NCI-H774 (cell line): ENCODE data around the gene KCNN4.
"Not testable (repeated sequence)": the region's sequence is repeated elsewhere in the genome, so short reads cannot be mapped to it uniquely, and the experiment has no call there.

Experiments
- DNase-seq: peaks from one replicate; lab custom pipeline; 2025; lab: John Stamatoyannopoulos, UW

The KCNN4 gene

DNA sequence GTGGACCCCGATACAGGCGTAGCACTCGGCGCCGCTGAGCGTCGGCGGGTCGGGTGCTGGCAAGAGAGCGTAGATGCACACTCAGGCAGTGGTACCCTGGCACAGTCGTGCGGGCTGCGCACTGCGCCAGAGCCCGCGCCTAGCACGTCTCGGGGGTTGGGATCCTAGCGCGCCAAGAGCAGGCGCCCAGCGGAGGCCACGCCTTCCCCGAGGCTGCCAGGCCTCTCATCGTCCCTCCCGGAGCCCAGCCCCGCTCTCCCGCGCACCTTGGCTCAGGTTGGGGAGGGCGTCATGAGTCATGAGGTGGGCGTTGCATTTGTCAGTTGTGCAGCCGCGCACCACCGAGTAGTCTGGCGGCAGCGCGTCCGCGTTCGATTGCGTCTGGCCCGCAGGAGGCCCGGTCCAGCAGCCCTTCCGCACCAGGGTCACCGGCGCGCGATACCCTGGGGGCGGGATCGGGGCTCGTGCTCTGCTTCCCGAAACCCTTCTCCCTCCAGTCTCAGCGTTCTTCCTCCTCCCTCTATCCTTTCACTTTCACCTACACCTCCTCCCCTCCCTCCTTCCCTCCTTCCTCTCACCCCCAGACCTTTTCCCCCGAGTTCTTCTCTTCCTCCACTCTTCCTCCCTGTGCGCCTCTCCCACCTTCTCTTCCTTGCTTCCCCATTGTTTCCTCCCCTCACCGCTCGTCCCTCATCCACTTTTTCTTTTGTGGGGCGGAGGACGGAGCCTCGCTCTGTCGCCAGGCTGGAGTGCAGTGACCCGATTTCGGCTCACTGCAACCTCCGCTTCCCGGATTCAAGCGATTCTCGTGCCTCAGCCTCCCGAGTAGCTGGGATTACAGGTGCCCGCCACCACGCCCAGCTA is 18.0 kb upstream of the KCNN4 start:
- DNase-seq: peak; percentile 82

DNA sequence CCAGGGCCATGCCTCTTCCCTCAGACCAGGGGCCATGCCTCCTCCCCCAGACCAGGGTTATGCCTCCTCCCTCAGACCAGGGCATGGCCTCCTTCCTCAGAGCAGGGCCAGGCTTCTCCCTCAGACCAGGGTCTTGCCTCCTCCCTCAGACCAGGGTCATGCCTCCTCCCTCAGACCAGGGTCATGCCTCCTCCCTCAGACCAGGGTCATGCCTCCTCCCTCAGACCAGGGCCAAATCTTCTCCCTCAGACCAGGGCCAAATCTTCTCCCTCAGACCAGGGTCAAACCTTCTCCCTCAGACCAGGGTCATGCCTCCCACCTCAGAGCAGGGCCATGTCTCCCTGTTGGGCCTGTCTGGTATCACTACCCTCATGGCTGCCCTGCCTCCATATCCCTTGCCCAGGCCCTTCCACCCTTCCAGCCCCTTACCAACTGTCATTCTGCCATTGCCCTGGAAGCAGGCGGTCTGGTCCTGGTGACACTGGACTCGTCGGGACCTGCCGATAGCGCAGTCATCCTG is 17.3 kb upstream of the KCNN4 start:
- no peak for DNase-seq

DNA sequence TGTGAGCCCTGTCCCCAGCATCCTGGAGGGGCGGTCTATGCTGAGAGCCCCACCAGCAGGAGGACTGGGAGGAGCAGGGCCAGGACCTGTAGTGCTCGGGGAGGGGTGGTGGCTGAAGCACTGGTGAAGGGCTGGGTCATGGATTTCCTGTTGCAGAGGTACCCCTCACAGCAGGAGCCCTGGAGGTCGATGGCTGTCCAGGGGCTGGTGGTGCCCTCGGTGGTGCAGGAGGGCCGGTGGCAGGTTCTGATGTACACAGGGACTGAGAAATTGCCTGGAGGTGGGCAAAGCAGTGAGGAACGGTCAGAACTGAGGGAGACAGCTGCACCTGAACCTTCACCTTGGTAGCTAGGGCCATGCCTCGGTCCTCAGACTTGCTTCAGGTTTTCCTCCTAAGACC is 16.8 kb upstream of the KCNN4 start:
- DNase-seq: no peak

DNA sequence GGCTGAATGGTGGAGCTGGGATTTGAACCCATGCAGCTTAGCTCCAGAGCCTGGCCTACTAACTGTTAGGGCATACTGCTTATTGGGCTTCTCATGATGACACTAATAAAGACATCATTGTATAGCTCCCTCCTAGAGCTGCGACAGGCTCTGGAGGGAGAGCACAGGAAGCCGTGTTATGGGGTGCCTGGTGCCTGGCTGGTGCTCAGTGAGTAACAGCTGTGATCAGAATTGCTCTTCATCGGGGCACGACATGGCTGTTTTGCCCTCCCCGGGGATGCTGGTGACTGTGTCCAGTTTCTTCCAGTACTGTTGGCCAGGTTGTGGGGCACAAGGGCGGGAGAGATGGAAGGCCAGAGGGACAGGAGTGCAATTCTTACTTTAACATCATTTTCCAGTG is 16.3 kb upstream of the KCNN4 start:
- DNase-seq: no peak

DNA sequence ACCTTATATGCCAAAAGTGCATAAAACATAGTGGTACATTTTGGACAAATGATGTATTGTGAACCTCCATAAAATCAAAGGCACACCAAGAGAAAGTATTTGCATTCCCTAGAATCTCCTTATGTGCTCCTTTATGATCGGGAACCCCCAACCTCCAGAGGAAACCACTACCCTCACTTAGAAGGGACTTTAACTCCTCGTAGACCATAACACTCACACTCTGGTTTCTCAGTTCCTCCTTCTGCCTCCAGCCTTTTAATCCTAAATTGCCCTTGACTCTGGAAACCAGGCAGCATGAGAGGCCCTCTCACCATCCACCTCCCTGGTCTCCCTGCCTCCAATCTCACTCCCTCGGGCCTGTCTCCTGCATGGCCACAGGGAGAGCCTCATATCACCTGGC is 9.8 kb upstream of the KCNN4 start:
- no peak for DNase-seq

DNA sequence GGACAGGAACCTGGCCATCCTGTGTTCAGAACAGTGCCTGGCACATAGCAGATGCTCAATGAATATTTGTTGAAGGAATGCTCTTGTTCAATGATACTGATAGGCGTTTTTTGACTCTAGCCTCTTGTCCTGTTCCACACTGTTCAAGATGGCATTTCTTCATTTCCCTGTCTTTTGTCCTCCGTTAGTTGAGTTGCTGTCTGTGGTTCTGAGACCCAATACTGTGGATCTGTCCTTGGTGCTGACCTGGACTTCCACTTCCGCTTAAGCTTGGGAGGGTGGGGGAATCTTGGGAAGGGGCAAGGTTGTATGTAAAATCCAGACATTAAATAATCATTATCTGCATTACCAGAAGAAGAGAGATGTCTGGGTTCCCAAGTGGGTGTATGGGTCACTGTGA is 8.3 kb upstream of the KCNN4 start:
- no peak for DNase-seq

DNA sequence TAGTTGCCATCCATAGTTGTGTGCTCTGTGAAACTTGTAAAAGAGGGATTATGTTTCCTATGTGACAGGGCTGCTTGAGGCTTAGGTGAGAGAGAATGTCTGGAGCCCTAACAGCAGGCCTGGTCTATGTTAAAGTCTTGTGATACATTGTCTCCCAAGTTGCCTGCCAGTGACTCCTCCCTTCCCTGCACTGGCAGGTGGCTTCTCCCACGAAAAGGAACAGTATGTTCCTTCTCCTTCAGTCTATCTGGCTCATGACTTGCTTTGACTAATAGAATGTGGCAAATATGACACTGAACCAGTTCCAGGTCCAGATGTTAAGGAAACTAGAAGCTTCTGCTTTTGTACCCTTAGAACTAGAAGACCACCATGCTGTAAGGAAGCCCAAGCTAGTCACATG is 5.9 kb upstream of the KCNN4 start:
- DNase-seq: no peak

DNA sequence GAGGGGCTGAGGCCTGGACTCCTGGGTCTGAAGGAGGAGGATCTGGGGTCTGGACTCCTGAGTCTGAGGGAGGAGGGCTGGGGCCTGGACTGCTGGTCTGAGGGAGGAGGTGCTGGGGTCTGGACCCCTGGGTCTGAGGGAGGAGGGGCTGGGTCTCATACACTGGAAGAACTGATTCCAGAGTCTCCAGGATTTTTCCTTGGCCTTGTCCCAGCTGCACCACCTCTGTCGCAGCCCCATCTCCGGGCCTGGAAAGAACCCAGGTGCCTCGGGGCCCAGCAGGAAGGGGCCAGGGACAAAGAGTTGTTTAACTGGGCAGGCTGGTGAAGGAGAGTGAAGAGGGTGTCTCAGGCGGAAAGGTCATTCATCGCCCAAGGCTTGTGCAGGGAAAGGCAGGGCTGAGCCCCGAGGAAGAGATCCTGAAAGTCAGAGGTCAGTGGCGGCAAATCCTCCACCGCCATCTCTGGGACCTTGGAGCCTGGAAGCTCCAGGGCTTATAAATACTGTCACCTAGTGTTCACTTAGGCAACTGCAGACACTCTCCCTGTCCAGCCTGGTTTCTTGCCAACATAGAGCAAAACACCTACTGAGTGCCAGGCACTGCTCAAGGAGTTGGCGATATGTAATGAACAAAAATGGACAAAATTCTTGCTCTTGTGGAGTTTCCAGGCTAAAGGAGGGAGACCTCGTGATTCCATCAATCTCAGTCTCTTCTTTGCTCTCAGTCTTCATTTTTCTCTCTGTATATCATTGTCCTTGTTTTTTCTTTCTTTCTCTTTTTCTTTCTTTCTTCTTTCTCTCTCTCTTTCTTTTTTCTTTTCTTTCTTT is 4.4 kb upstream of the KCNN4 start:
- DNase-seq: peak; percentile 52

DNA sequence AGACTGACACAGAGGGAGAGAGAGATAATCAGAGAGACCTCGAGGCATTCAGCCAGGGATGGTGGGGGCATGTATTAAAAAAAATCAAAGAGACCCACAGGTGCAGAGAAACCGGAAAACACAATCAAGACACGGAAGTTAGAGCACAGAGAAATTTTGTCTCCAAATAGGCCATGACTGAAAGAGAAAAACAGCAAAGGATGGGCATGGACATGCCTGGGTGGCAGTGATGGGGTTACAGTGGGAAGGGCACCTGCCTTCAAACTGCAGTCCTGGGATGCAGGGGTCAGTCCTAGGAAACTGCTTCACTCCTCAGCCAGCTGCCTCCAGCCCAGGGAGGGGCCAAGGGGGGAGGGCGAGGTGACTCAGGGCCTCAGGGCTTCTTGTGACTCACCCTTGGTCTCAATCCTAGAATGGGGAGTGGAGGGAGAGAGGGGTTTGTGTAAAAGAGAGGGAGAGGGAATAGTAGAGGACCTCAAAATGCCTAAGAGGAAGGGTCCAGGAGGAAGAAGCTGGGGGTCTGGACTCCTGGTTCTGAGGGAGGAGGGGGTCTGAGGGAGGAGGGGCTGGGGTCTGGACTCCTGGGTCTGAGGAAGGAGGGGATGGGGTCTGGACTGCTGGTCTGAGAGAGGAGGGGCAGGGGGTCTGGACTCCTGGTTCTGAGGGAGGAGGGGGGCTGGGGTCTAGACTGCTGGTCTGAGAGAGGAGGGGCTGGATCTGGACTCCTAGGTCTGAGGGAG is 3.6 kb upstream of the KCNN4 start:
- no peak for DNase-seq

DNA sequence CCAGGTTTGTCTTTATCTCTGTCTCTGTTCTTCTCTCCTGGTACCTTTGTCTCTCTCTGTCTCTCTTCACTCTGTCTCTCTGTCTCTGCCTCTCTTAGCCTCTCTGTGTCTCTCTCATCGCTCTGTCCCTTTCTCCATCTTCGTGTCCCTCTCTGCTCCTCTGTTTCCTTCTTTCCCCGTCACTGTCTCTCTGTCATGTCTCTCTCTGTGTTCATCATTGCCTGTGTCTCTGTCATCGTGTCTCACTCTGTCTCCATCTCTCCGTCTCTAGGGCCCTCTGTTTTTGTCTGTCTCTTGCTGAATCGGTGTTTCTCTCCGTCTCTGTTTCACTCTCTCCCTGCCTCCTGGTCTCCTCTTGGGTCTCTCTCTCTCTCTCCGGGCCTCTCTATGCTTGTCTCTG is 2.9 kb upstream of the KCNN4 start:
- DNase-seq: no peak

DNA sequence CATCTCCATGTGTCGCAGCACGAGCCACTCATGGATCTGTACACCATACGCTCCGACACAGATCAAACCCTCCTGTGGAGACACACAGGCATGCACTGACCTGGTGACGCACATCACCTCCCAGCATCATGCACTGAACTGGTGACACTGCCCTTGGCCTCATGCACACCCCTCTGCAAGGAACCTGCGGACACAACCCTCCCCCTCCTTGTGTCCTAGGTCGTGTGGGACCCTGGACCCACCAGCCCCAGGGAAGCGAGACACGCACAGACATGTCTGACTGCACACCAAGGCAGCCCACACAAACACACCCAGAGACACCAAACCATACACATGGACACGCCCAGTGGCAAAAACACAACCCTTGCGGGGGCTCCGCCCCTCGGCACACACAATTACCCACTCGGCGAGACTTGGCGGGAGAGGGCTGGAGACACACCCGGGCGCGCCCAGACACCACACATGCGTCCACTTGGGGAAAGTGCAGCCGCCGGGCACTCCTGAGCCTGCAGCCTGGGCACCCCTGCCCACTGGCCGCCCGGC is 2.0 kb upstream of the KCNN4 start:
- no peak for DNase-seq

DNA sequence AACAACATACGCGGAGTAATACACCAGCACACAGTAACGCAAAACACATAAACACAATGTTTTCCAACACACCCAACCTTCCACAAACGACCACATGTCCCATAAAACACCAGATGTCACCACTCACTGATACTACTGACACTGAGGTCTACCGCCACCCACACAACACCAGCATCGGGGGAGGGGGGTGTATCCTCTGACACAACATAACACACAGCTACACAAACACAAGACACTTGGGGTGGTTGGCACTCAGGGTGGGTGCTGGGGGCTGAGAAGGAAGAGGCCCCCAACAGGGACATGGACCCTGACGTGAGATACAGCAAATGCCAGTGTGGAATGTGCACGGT is 1.5 kb upstream of the KCNN4 start:
- no peak for DNase-seq

DNA sequence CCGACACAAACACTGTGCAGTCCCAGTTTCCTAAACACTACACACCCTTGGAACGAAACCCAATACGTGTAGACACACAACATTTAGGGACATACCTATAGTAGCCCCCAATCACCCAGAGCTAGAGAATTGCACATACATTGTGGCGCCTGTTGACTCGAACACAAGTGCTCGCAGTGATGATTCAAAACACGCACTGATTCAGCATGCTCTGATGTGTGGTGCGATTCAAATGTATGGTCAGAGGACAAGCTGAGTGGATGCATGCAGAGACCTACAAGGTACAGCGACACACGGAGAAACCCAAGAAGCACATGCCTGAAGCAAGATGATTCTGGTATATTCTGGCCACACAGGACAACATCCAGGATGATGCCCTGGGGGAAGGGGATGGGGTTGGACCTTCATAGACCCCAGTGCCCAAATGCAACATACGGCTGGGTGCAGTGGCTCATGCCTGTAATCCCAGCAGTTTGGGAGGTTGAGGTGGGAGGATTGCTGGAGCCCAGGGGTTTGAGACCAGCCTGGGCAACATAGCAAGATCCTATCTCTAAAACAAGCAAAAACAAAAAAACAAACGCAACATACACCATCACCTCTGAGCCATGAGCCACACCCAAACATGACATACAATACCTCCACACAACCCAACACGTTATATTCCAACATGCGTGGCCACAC is 997 bp upstream of the KCNN4 start:
- no peak for DNase-seq

DNA sequence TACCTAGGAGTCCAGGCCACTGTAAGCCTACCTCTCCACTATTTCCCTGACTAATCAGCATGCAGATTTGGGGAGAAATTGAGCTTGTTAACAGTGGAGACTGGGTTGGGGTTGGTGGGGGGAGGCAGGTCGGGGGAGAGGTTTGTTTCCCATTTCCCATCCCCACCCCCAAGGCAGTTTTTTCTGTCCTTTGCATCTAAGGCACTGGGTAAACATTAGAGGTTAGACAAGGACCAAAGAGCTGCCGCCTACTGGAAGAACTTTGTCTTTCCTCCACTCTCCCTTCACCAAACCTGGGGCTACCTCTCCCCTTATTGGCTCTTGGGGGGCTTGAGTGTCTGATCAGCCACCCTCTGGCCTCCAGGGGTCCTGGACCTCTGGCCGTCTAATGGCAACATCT is 953 bp downstream of the KCNN4 start:
- DNase-seq: no peak

DNA sequence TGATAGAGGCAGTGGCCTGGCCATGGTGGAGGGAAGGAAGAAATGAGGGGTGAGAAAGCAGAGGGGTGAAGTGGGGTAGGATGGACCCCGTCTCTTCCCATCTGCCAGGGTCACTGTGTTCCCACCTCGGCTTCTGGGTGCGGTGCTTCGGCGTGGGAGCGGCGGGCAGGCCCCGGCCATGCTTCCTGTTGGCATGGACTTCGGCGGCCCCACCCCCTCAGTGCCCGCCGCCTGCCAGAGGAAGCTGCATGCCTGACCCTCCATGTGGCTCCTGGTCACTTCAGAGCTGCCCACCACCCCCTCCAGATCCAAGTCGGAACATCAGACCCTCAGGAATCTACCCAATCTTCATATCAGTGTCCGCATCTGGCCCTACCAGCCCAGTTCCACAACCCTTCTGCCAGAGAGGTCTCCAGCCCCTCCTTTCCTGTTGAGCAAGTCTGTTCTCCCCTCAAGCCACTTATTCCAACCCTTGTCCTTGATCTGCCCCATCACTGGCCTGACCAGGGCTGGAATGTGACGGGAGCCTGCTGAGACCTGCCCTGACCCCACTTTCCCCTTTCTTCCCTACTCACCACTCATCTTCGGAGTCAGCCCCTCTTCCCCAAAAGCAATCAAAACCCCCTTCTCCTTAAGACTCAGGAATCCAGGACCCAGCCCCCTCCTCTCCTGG is 1.5 kb downstream of the KCNN4 start:
- no peak for DNase-seq

DNA sequence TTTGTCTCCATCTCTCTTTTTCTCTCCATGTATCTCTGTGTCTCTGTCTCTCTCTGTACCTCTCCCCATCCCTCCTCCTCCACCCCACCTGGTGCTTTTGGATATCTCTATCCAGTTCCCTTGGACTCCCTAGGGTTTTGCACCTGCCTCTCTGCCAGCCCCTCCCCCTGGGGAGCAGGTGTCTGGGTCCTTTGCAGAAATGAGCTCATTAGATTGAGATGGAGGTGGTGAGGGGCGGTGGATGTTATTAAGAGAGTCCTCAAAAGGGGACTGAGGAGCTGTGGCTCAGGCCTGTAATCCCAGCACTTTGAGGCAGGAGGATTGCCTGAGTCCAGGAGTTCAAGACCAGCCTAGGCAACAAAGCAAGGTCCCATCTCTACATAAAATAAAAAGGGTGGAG is 2.1 kb downstream of the KCNN4 start:
- peak; percentile 88 for DNase-seq

DNA sequence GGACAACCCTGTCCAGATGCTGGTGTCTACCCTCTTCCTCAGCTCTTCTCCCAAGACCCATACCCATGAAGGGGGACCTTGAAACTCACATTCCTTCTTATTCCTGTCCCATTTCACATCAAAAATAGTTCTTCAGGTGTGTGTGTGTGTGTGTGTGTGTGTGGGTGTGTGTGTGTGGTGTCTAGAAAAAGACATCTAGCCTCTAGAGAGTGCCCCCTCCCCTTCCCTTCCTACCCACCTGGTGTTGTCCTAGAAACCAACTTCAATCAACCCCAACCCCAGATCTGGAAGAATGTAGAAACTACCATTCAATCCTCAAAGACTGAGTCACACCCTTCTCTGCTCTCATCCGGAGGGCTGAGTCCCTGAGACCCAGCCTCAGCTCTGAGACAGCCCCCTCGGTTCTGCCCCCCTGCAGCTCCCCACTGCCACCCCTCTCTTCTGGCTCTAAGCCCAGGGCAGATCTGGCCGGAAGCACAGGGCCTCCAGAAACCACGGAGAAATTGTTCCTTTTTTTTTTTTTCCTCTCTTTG is 3.5 kb downstream of the KCNN4 start:
- no peak for DNase-seq

DNA sequence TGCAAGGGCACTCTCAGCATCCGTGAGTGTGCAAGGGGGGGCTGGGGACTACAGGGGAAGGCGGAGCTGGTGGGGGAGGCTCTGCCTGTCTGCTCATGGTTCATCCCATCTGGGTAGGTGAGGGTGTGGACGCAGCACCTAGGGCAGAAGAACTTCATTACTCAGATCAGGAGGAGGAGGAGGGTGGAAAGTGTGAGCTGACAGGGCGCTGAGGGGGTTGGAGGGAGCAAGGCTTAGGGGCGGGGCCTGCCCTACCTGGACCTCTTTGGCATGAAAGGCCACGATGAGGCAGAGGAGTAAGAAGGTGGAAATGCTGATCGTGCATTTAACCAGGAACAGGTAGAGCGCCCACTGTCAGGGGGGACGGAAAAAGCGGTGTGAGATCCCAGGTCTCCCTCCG is 4.5 kb downstream of the KCNN4 start:
- no peak for DNase-seq

DNA sequence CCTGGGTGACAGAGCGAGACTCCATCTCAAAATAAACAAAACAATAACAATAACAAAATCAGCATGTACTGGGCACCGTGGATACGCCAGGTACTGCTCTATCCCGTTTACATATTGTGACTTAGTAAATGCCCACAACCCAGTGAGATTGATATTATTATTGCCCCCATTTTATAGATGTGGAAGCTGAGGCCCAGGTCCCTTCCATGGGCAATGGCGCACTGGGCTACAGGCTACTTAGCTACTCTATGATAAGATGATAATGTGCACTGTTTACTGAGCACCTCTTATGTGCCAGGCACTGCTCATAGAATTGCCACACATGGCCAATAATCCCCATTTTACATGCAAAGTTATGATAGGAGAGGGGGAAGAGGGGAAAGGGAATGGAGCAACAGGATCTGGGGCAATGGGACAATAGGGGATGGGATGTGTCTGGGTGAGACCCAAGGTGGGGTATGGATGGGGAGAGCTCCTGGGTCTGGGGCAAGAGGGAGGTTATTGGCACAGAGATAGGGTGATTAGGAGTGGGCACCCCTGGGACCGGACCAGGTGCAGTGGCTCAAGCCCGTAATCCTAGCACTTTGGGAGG is 5.4 kb downstream of the KCNN4 start:
- no peak for DNase-seq

DNA sequence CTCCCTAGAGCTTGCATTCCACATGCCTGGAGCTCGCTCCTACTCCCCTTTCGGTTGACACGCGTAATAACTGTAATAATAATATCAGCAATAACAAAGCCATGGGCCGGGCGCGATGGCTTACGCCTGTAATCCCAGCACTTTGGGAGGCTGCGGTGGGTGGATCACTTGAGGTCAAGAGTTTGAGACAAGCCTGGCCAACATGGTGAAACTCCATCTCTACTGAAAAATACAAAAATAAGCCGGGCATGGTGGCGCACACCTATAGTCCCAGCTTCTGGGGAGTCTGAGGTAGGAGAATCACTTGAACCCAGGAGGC is 5.9 kb downstream of the KCNN4 start:
- not testable (repeated sequence) for DNase-seq
